ENCODE results near the gene PTPRN2.

Gene PTPRN2

GRCh38 chr7:158073845-158074840 lies 513.5 kb downstream of the PTPRN2 start:
- H3K4me2 ChIP-seq (ENCODE audit: low read length), result no peak overlapping the region
- H3K4me1 ChIP-seq (ENCODE audit: control insufficient read depth, insufficient read depth, low read length), result no peaks in the 10 kb centered on the region
- no peaks in the 10 kb centered on the region for H3K27me3 ChIP-seq (ENCODE audit: control insufficient read depth, insufficient read depth, low read length)
- H3K9me3 ChIP-seq (replicated peaks; ENCODE audit: low read length), result peaks cover 17% of the 10 kb centered on the region
- no peaks in the 10 kb centered on the region for H3K36me3 ChIP-seq (ENCODE audit: insufficient read depth, low read length)
- no peak overlapping the region for H3K4me3 ChIP-seq (ENCODE audit: low read length)
- no peak overlapping the region for H3K9ac ChIP-seq (ENCODE audit: low read depth, low read length)

- peaks cover 16% of the 10 kb centered on the region for H3K9me3 ChIP-seq (replicated peaks; ENCODE audit: low read length)
- H3K36me3 ChIP-seq (ENCODE audit: insufficient read depth, low read length), result no peaks in the 10 kb centered on the region
- H3K9ac ChIP-seq (ENCODE audit: low read depth, low read length), result no peak overlapping the region
- no peak overlapping the region for H3K4me2 ChIP-seq (ENCODE audit: low read length)
- H3K4me3 ChIP-seq (ENCODE audit: low read length), result no peak overlapping the region
- no peaks in the 10 kb centered on the region for H3K4me1 ChIP-seq (ENCODE audit: control insufficient read depth, insufficient read depth, low read length)
- H3K27me3 ChIP-seq (ENCODE audit: control insufficient read depth, insufficient read depth, low read length), result no peaks in the 10 kb centered on the region
Observed at GRCh38 chr7:158072991-158073730, 514.5 kb downstream of the PTPRN2 start.

GRCh38 chr7:158070222-158070920 lies 517.3 kb downstream of the PTPRN2 start:
- no peak overlapping the region for H3K4me3 ChIP-seq (ENCODE audit: low read length)
- no peaks in the 10 kb centered on the region for H3K27me3 ChIP-seq (ENCODE audit: control insufficient read depth, insufficient read depth, low read length)
- no peak overlapping the region for H3K9ac ChIP-seq (ENCODE audit: low read depth, low read length)
- no peak overlapping the region for H3K4me2 ChIP-seq (ENCODE audit: low read length)
- no peaks in the 10 kb centered on the region for H3K4me1 ChIP-seq (ENCODE audit: control insufficient read depth, insufficient read depth, low read length)
- H3K9me3 ChIP-seq (replicated peaks; ENCODE audit: low read length), result peaks cover 11% of the 10 kb centered on the region
- no peaks in the 10 kb centered on the region for H3K36me3 ChIP-seq (ENCODE audit: insufficient read depth, low read length)

GRCh38 chr7:158068853-158069252 lies 518.8 kb downstream of the PTPRN2 start:
- Histone ChIP-seq H3K4me2 (ENCODE audit: low read length) (no peak overlapping the region), H3K9me3 (replicated peaks; ENCODE audit: low read length) (peaks cover 13% of the 10 kb centered on the region), H3K36me3 (ENCODE audit: insufficient read depth, low read length) (no peaks in the 10 kb centered on the region), H3K9ac (ENCODE audit: low read depth, low read length) (no peak overlapping the region), H3K4me3 (ENCODE audit: low read length) (no peak overlapping the region), H3K27me3 (ENCODE audit: control insufficient read depth, insufficient read depth, low read length) (no peaks in the 10 kb centered on the region), H3K4me1 (ENCODE audit: control insufficient read depth, insufficient read depth, low read length) (no peaks in the 10 kb centered on the region)

GRCh38 chr7:158067931-158068482 lies 519.6 kb downstream of the PTPRN2 start:
- no peaks in the 10 kb centered on the region for H3K27me3 ChIP-seq (ENCODE audit: control insufficient read depth, insufficient read depth, low read length)
- H3K4me3 ChIP-seq (ENCODE audit: low read length), result no peak overlapping the region
- H3K9ac ChIP-seq (ENCODE audit: low read depth, low read length), result no peak overlapping the region

GRCh38 chr7:158067219-158067930 lies 520.2 kb downstream of the PTPRN2 start:
- no peak overlapping the region for H3K9ac ChIP-seq (ENCODE audit: low read depth, low read length)
- peaks cover 8% of the 10 kb centered on the region for H3K9me3 ChIP-seq (replicated peaks; ENCODE audit: low read length)
- no peak overlapping the region for H3K4me2 ChIP-seq (ENCODE audit: low read length)
- no peaks in the 10 kb centered on the region for H3K27me3 ChIP-seq (ENCODE audit: control insufficient read depth, insufficient read depth, low read length)
- no peaks in the 10 kb centered on the region for H3K4me1 ChIP-seq (ENCODE audit: control insufficient read depth, insufficient read depth, low read length)
- no peaks in the 10 kb centered on the region for H3K36me3 ChIP-seq (ENCODE audit: insufficient read depth, low read length)
- no peak overlapping the region for H3K4me3 ChIP-seq (ENCODE audit: low read length)

More at GRCh38 chr7:158067931-158068482, 519.6 kb downstream of the PTPRN2 start:
- H3K4me1 ChIP-seq (ENCODE audit: control insufficient read depth, insufficient read depth, low read length), result no peaks in the 10 kb centered on the region
- no peak overlapping the region for H3K4me2 ChIP-seq (ENCODE audit: low read length)
- peaks cover 12% of the 10 kb centered on the region for H3K9me3 ChIP-seq (replicated peaks; ENCODE audit: low read length)
- H3K36me3 ChIP-seq (ENCODE audit: insufficient read depth, low read length), result no peaks in the 10 kb centered on the region

GRCh38 chr7:158066085-158066484 lies 521.5 kb downstream of the PTPRN2 start:
- Histone ChIP-seq H3K36me3 (ENCODE audit: insufficient read depth, low read length) (no peaks in the 10 kb centered on the region), H3K9ac (ENCODE audit: low read depth, low read length) (no peak overlapping the region), H3K4me2 (ENCODE audit: low read length) (no peak overlapping the region), H3K4me1 (ENCODE audit: control insufficient read depth, insufficient read depth, low read length) (no peaks in the 10 kb centered on the region), H3K27me3 (ENCODE audit: control insufficient read depth, insufficient read depth, low read length) (no peaks in the 10 kb centered on the region), H3K4me3 (ENCODE audit: low read length) (no peak overlapping the region), H3K9me3 (replicated peaks; ENCODE audit: low read length) (peaks cover 11% of the 10 kb centered on the region)

- no peaks in the 10 kb centered on the region for H3K27me3 ChIP-seq (ENCODE audit: control insufficient read depth, insufficient read depth, low read length)
- peaks cover 13% of the 10 kb centered on the region for H3K9me3 ChIP-seq (replicated peaks; ENCODE audit: low read length)
- no peaks in the 10 kb centered on the region for H3K36me3 ChIP-seq (ENCODE audit: insufficient read depth, low read length)
- H3K4me1 ChIP-seq (ENCODE audit: control insufficient read depth, insufficient read depth, low read length), result no peaks in the 10 kb centered on the region
- H3K4me2 ChIP-seq (ENCODE audit: low read length), result no peak overlapping the region
- H3K4me3 ChIP-seq (ENCODE audit: low read length), result no peak overlapping the region
- H3K9ac ChIP-seq (ENCODE audit: low read depth, low read length), result no peak overlapping the region
Observed at GRCh38 chr7:158065340-158065739, 522.3 kb downstream of the PTPRN2 start.

- H3K9ac ChIP-seq (ENCODE audit: low read depth, low read length), result no peak overlapping the region
- H3K4me2 ChIP-seq (ENCODE audit: low read length), result no peak overlapping the region
- peaks cover 15% of the 10 kb centered on the region for H3K9me3 ChIP-seq (replicated peaks; ENCODE audit: low read length)
- H3K4me3 ChIP-seq (ENCODE audit: low read length), result no peak overlapping the region
- H3K27me3 ChIP-seq (ENCODE audit: control insufficient read depth, insufficient read depth, low read length), result no peaks in the 10 kb centered on the region
- H3K4me1 ChIP-seq (ENCODE audit: control insufficient read depth, insufficient read depth, low read length), result no peaks in the 10 kb centered on the region
- no peaks in the 10 kb centered on the region for H3K36me3 ChIP-seq (ENCODE audit: insufficient read depth, low read length)
Observed at GRCh38 chr7:158064631-158065030, 523.0 kb downstream of the PTPRN2 start.

- no peak overlapping the region for H3K9ac ChIP-seq (ENCODE audit: low read depth, low read length)
- no peaks in the 10 kb centered on the region for H3K36me3 ChIP-seq (ENCODE audit: insufficient read depth, low read length)
- no peak overlapping the region for H3K4me3 ChIP-seq (ENCODE audit: low read length)
- no peak overlapping the region for H3K4me2 ChIP-seq (ENCODE audit: low read length)
- H3K4me1 ChIP-seq (ENCODE audit: control insufficient read depth, insufficient read depth, low read length), result no peaks in the 10 kb centered on the region
- H3K27me3 ChIP-seq (ENCODE audit: control insufficient read depth, insufficient read depth, low read length), result no peaks in the 10 kb centered on the region
- H3K9me3 ChIP-seq (replicated peaks; ENCODE audit: low read length), result peaks cover 15% of the 10 kb centered on the region
Observed at GRCh38 chr7:158063850-158064610, 523.6 kb downstream of the PTPRN2 start.
